GM18519 (cell line): ENCODE measurements around the gene SNTN.

Source experiments
- ATAC-seq: cut with Tn5 transposase; IDR thresholded peaks from one replicate; pipeline ENCODE4 v1.9.1; 2021; ENCODE audit warnings: mild to moderate bottlenecking, moderate library complexity; ENCODE audit not compliant: unreplicated experiment, low FRiP score

The SNTN gene

GRCh38 chr3:63670544-63670943 lies 18.1 kb downstream of the SNTN start:
- ATAC-seq: no peak

- no peak for ATAC-seq
These were observed 20.6 kb downstream of the SNTN start for GRCh38 chr3:63673111-63673510.

- no peak for ATAC-seq
These were observed 22.1 kb downstream of the SNTN start for GRCh38 chr3:63674586-63674985.

- ATAC-seq: no peak
These were observed 26.7 kb downstream of the SNTN start for GRCh38 chr3:63679186-63679585.

GRCh38 chr3:63684081-63684480 lies 31.6 kb downstream of the SNTN start:
- no peak for ATAC-seq

- ATAC-seq: no peak
These were observed 32.9 kb downstream of the SNTN start for GRCh38 chr3:63685340-63685739.

GRCh38 chr3:63687278-63688225 lies 35.1 kb downstream of the SNTN start:
- ATAC-seq: no peak

- ATAC-seq: no peak
These were observed 36.8 kb downstream of the SNTN start for GRCh38 chr3:63689285-63689684.

- no peak for ATAC-seq
These were observed 40.9 kb downstream of the SNTN start for GRCh38 chr3:63693351-63693750.

- no peak for ATAC-seq
These were observed 52.7 kb downstream of the SNTN start for GRCh38 chr3:63705092-63705645.

GRCh38 chr3:63706321-63707085 lies 54.0 kb downstream of the SNTN start:
- no peak for ATAC-seq

GRCh38 chr3:63707731-63708130 lies 55.3 kb downstream of the SNTN start:
- ATAC-seq: no peak

- ATAC-seq: no peak
These were observed 57.1 kb downstream of the SNTN start for GRCh38 chr3:63709576-63709975.
